ENCODE data around the gene B9D1. TPM values are rescaled to one million over a fixed set of nuclear protein-coding genes. Genes with fewer than 3 reads are reported as not detected.

Gene B9D1
- total RNA-seq, 1 experiment from 2014 or later = 48.0 TPM

DNA sequence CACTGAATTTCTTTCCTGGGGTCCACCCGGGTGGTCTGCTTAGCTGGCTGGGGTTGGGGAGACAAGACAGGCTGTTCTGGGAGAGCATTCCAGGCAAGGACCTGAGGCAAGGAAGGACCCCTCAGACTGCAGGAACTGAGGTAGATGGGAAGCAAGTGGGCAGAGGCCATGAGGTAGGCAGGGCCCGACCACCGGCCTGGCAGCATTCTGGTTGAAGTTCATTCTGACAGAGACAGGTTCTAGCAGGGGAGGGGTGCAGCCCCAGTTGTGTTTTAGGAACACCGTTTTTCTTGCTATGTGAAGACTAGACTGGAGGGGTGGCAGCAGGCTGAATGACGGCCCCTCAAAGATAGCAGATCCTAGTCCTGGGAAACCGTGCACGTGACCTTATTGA is 17.5 kb downstream of the B9D1 start:
- ATAC-seq = no peak
- no peak overlapping the region for H3K27ac ChIP-seq (ENCODE audit: low read length)
- CTCF ChIA-PET = no interaction called here

DNA sequence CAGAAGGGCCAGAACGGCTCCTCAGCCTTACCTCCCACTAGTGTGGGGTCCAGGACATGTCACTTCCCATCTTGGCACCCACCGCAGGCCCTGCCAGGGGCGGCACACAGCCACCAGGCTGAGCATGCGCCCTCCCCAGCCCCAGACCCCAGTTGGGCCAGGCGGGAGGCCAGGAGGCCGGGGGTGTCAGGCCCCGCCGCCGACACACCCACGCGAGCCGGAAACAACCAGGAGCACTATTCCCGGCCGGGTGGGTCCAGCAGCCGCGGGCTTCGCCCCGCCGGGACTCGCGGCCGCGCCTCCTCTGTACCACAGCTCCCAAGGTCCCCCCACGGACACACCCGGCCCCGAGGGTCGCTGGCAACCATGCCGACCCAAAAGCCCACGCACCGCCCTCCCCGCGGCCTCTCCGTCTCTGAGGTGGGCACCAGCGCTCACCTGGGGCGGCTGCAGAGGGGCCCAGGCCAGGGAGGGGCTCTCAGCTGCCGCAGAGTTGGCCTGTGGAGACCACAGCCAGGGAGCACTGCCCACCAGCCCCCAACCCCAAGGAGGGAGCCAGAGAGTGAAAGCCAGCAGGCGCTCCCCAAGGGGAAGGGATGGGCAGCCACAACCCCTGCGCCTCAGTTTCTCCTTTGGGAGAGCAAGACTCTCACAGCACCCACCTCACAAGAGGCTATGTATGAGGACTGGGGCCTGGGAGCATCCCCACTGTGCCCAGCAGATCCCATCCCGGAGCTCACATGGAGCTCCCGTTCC is 18.0 kb downstream of the B9D1 start:
- intact Hi-C loops (cut with micrococcal nuclease) = no loop called here
- ChIA-PET CTCF (no interaction called here), POLR2A (ENCODE audit: unreplicated experiment) (no interaction called here)
- Histone ChIP-seq H3K9ac (ENCODE audit: low read length) (no peak overlapping the region), H3K36me3 (ENCODE audit: low read depth, low read length) (no peaks in the 10 kb centered on the region), H3K27me3 (ENCODE audit: low read length) (no peaks in the 10 kb centered on the region), H3K4me1 (ENCODE audit: insufficient read depth, low read length) (peaks cover 30% of the 10 kb centered on the region), H3K9me2 (replicated peaks; ENCODE audit: low read length) (no peaks in the 10 kb centered on the region), H3K4me3 (ENCODE audit: low read length) (no peak overlapping the region), H3K79me2 (ENCODE audit: low read length) (no peaks in the 10 kb centered on the region), H2AFZ (ENCODE audit: low read length) (no peak overlapping the region), H4K20me1 (ENCODE audit: low read length) (no peaks in the 10 kb centered on the region), H3K4me2 (ENCODE audit: low read length) (no peak overlapping the region), H3K27ac (ENCODE audit: low read length) (no peak overlapping the region), H3K9me3 (ENCODE audit: low read length) (no peaks in the 10 kb centered on the region), H3F3A (ENCODE audit: low read length, unreplicated experiment) (no peaks in the 10 kb centered on the region)
- ATAC-seq (no peak), DNase-seq (no peak)
- TF ChIP-seq EZH2phosphoT487 (IDR thresholded peaks at IDR 0.05; ENCODE audit: borderline replicate concordance, low read length) (no peak), EZH2 (IDR thresholded peaks at IDR 0.05; ENCODE audit: low read length, unreplicated experiment) (no peak)
- TF ChIP-seq, protein P1, sequence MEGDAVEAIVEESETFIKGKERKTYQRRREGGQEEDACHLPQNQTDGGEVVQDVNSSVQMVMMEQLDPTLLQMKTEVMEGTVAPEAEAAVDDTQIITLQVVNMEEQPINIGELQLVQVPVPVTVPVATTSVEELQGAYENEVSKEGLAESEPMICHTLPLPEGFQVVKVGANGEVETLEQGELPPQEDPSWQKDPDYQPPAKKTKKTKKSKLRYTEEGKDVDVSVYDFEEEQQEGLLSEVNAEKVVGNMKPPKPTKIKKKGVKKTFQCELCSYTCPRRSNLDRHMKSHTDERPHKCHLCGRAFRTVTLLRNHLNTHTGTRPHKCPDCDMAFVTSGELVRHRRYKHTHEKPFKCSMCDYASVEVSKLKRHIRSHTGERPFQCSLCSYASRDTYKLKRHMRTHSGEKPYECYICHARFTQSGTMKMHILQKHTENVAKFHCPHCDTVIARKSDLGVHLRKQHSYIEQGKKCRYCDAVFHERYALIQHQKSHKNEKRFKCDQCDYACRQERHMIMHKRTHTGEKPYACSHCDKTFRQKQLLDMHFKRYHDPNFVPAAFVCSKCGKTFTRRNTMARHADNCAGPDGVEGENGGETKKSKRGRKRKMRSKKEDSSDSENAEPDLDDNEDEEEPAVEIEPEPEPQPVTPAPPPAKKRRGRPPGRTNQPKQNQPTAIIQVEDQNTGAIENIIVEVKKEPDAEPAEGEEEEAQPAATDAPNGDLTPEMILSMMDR (conservative IDR thresholded peaks at IDR 0.05; ENCODE audit: low read depth, low read length) = no peak
- no TSS peak for BruUV-seq (replicated peaks)

More for the DNA sequence above, 17.5 kb downstream of the B9D1 start:
- Histone ChIP-seq H2AFZ (ENCODE audit: low read length) (no peak overlapping the region), H3K79me2 (ENCODE audit: low read length) (no peaks in the 10 kb centered on the region), H3K4me1 (ENCODE audit: insufficient read depth, low read length) (peaks cover 30% of the 10 kb centered on the region), H3K9me2 (replicated peaks; ENCODE audit: low read length) (no peaks in the 10 kb centered on the region), H3K9me3 (ENCODE audit: low read length) (no peaks in the 10 kb centered on the region), H3K4me2 (ENCODE audit: low read length) (no peak overlapping the region), H3K36me3 (ENCODE audit: low read depth, low read length) (no peaks in the 10 kb centered on the region), H3K27me3 (ENCODE audit: low read length) (no peaks in the 10 kb centered on the region), H4K20me1 (ENCODE audit: low read length) (no peaks in the 10 kb centered on the region), H3K4me3 (ENCODE audit: low read length) (no peak overlapping the region), H3F3A (ENCODE audit: low read length, unreplicated experiment) (no peaks in the 10 kb centered on the region), H3K9ac (ENCODE audit: low read length) (no peak overlapping the region)
- no TSS peak for BruUV-seq (replicated peaks)
- TF ChIP-seq EZH2phosphoT487 (IDR thresholded peaks at IDR 0.05; ENCODE audit: borderline replicate concordance, low read length) (no peak), EZH2 (IDR thresholded peaks at IDR 0.05; ENCODE audit: low read length, unreplicated experiment) (no peak)
- TF ChIP-seq, protein P1 (conservative IDR thresholded peaks at IDR 0.05; ENCODE audit: low read depth, low read length) = no peak
- POLR2A ChIA-PET (ENCODE audit: unreplicated experiment) = no interaction called here
- intact Hi-C loops (cut with micrococcal nuclease) = no loop called here
- no peak for DNase-seq

DNA sequence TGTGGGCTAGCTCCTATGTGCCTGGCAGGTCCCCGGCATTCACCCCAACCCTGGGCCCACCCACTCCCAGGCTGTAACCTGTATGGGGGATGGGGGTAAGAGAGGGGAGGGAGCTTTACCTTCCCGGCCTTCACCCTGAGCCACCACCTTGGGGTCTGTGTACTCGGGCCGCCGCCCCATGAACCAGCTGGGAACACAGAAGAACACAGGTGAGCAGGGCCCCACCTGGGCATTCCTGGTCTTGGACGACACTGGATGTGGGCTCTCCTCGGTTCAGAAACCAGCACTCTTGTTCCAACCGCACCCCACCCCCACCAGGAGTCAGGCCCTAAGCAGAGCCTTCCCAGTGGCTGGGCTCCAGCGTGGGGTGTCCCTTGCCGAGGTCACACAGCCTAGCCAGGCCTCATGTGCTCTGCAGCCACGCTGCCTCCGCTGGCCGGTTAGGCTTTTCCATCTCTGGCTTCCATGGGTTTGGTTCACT is 18.8 kb downstream of the B9D1 start:
- H3K79me2 ChIP-seq (ENCODE audit: low read length) = no peaks in the 10 kb centered on the region
- no peak overlapping the region for H3K27ac ChIP-seq (ENCODE audit: low read length)
- TF ChIP-seq, protein P1 (conservative IDR thresholded peaks at IDR 0.05; ENCODE audit: low read depth, low read length) = no peak
- TF ChIP-seq EZH2 (IDR thresholded peaks at IDR 0.05; ENCODE audit: low read length, unreplicated experiment) = no peak
- TF ChIP-seq EZH2phosphoT487 (IDR thresholded peaks at IDR 0.05; ENCODE audit: borderline replicate concordance, low read length) = no peak
- no peak overlapping the region for H3K4me2 ChIP-seq (ENCODE audit: low read length)
- no TSS peak for BruUV-seq (replicated peaks)
- no peaks in the 10 kb centered on the region for H3K36me3 ChIP-seq (ENCODE audit: low read depth, low read length)
- ChIA-PET CTCF (no interaction called here), POLR2A (ENCODE audit: unreplicated experiment) (no interaction called here)
- intact Hi-C loops (cut with micrococcal nuclease) = no loop called here
- H3K9me2 ChIP-seq (replicated peaks; ENCODE audit: low read length) = no peaks in the 10 kb centered on the region
- no peaks in the 10 kb centered on the region for H3F3A ChIP-seq (ENCODE audit: low read length, unreplicated experiment)
- no peak overlapping the region for H3K4me3 ChIP-seq (ENCODE audit: low read length)
- no peaks in the 10 kb centered on the region for H3K9me3 ChIP-seq (ENCODE audit: low read length)
- peaks cover 29% of the 10 kb centered on the region for H3K4me1 ChIP-seq (ENCODE audit: insufficient read depth, low read length)
- no peaks in the 10 kb centered on the region for H4K20me1 ChIP-seq (ENCODE audit: low read length)
- ATAC-seq = no peak
- no peaks in the 10 kb centered on the region for H3K27me3 ChIP-seq (ENCODE audit: low read length)
- H2AFZ ChIP-seq (ENCODE audit: low read length) = no peak overlapping the region
- no peak overlapping the region for H3K9ac ChIP-seq (ENCODE audit: low read length)
- no peak for DNase-seq

Data from PC-3 (cell line).